Measurements from ENCODE around the gene FBXO30.

Gene FBXO30

GRCh38 chr6:145802141-145802540 is 12.5 kb downstream of the FBXO30 start:
- Histone ChIP-seq H3K27ac (ENCODE audit: insufficient read depth, low read depth, low read length, poor library complexity, severe bottlenecking) (no peak overlapping the region), H3K4me1 (ENCODE audit: control insufficient read depth, insufficient read depth, low read length) (no peaks in the 10 kb centered on the region), H3K27me3 (ENCODE audit: control insufficient read depth, insufficient read depth, low read length, poor library complexity, severe bottlenecking) (no peaks in the 10 kb centered on the region), H3K4me3 (ENCODE audit: insufficient read depth, low read depth, low read length) (no peak overlapping the region), H3K36me3 (ENCODE audit: control insufficient read depth, insufficient read depth, low read length) (peaks cover 20% of the 10 kb centered on the region), H3K9me3 (ENCODE audit: control insufficient read depth, low read length) (no peaks in the 10 kb centered on the region)
- 97 to 98% methylated on average over 5 of the region's 5 CpGs for WGBS, 2 experiments

- H3K4me3 ChIP-seq (ENCODE audit: insufficient read depth, low read depth, low read length), result no peak overlapping the region
- 92 to 93% methylated on average over 6 of the region's 6 CpGs for WGBS, 2 experiments
- no peaks in the 10 kb centered on the region for H3K27me3 ChIP-seq (ENCODE audit: control insufficient read depth, insufficient read depth, low read length, poor library complexity, severe bottlenecking)
- H3K36me3 ChIP-seq (ENCODE audit: control insufficient read depth, insufficient read depth, low read length), result peaks cover 18% of the 10 kb centered on the region
- no peaks in the 10 kb centered on the region for H3K9me3 ChIP-seq (ENCODE audit: control insufficient read depth, low read length)
- H3K4me1 ChIP-seq (ENCODE audit: control insufficient read depth, insufficient read depth, low read length), result no peaks in the 10 kb centered on the region
- no peak overlapping the region for H3K27ac ChIP-seq (ENCODE audit: insufficient read depth, low read depth, low read length, poor library complexity, severe bottlenecking)
Measured at GRCh38 chr6:145801021-145801420, 13.6 kb downstream of the FBXO30 start.

GRCh38 chr6:145798530-145798929 is 16.1 kb downstream of the FBXO30 start:
- H3K27me3 ChIP-seq (ENCODE audit: control insufficient read depth, insufficient read depth, low read length, poor library complexity, severe bottlenecking), result no peaks in the 10 kb centered on the region
- H3K27ac ChIP-seq (ENCODE audit: insufficient read depth, low read depth, low read length, poor library complexity, severe bottlenecking), result no peak overlapping the region
- no peaks in the 10 kb centered on the region for H3K4me1 ChIP-seq (ENCODE audit: control insufficient read depth, insufficient read depth, low read length)
- H3K9me3 ChIP-seq (ENCODE audit: control insufficient read depth, low read length), result no peaks in the 10 kb centered on the region
- no peaks in the 10 kb centered on the region for H3K36me3 ChIP-seq (ENCODE audit: control insufficient read depth, insufficient read depth, low read length)
- no peak overlapping the region for H3K4me3 ChIP-seq (ENCODE audit: insufficient read depth, low read depth, low read length)
- 64 to 67% methylated on average over 1 to 2 of the region's 2 CpGs for WGBS, 2 experiments

GRCh38 chr6:145789443-145789842 is 25.2 kb downstream of the FBXO30 start:
- Histone ChIP-seq H3K27me3 (ENCODE audit: control insufficient read depth, insufficient read depth, low read length, poor library complexity, severe bottlenecking) (no peaks in the 10 kb centered on the region), H3K9me3 (ENCODE audit: control insufficient read depth, low read length) (no peaks in the 10 kb centered on the region), H3K4me1 (ENCODE audit: control insufficient read depth, insufficient read depth, low read length) (no peaks in the 10 kb centered on the region), H3K27ac (ENCODE audit: insufficient read depth, low read depth, low read length, poor library complexity, severe bottlenecking) (no peak overlapping the region), H3K4me3 (ENCODE audit: insufficient read depth, low read depth, low read length) (no peak overlapping the region), H3K36me3 (ENCODE audit: control insufficient read depth, insufficient read depth, low read length) (peaks cover 3% of the 10 kb centered on the region)
- 91 to 92% methylated on average over 3 of the region's 3 CpGs for WGBS, 2 experiments

- H3K9me3 ChIP-seq (ENCODE audit: control insufficient read depth, low read length), result no peaks in the 10 kb centered on the region
- no peaks in the 10 kb centered on the region for H3K4me1 ChIP-seq (ENCODE audit: control insufficient read depth, insufficient read depth, low read length)
- no peak overlapping the region for H3K27ac ChIP-seq (ENCODE audit: insufficient read depth, low read depth, low read length, poor library complexity, severe bottlenecking)
- H3K27me3 ChIP-seq (ENCODE audit: control insufficient read depth, insufficient read depth, low read length, poor library complexity, severe bottlenecking), result no peaks in the 10 kb centered on the region
- H3K36me3 ChIP-seq (ENCODE audit: control insufficient read depth, insufficient read depth, low read length), result no peaks in the 10 kb centered on the region
- 93 to 94% methylated on average over 2 to 3 of the region's 3 CpGs for WGBS, 2 experiments
- no peak overlapping the region for H3K4me3 ChIP-seq (ENCODE audit: insufficient read depth, low read depth, low read length)
Measured at GRCh38 chr6:145787688-145788087, 26.9 kb downstream of the FBXO30 start.

GRCh38 chr6:145784683-145785082 is 29.9 kb downstream of the FBXO30 start:
- H3K27me3 ChIP-seq (ENCODE audit: control insufficient read depth, insufficient read depth, low read length, poor library complexity, severe bottlenecking), result no peaks in the 10 kb centered on the region
- no peaks in the 10 kb centered on the region for H3K9me3 ChIP-seq (ENCODE audit: control insufficient read depth, low read length)
- no peaks in the 10 kb centered on the region for H3K36me3 ChIP-seq (ENCODE audit: control insufficient read depth, insufficient read depth, low read length)
- no peak overlapping the region for H3K4me3 ChIP-seq (ENCODE audit: insufficient read depth, low read depth, low read length)
- H3K27ac ChIP-seq (ENCODE audit: insufficient read depth, low read depth, low read length, poor library complexity, severe bottlenecking), result no peak overlapping the region
- no peaks in the 10 kb centered on the region for H3K4me1 ChIP-seq (ENCODE audit: control insufficient read depth, insufficient read depth, low read length)
- WGBS, 2 experiments, result 93 to 95% methylated on average over 1 of the region's 1 CpG

GRCh38 chr6:145783796-145784195 is 30.8 kb downstream of the FBXO30 start:
- Histone ChIP-seq H3K27me3 (ENCODE audit: control insufficient read depth, insufficient read depth, low read length, poor library complexity, severe bottlenecking) (no peaks in the 10 kb centered on the region), H3K36me3 (ENCODE audit: control insufficient read depth, insufficient read depth, low read length) (no peaks in the 10 kb centered on the region), H3K27ac (ENCODE audit: insufficient read depth, low read depth, low read length, poor library complexity, severe bottlenecking) (no peak overlapping the region), H3K4me1 (ENCODE audit: control insufficient read depth, insufficient read depth, low read length) (no peaks in the 10 kb centered on the region), H3K9me3 (ENCODE audit: control insufficient read depth, low read length) (no peaks in the 10 kb centered on the region), H3K4me3 (ENCODE audit: insufficient read depth, low read depth, low read length) (no peak overlapping the region)
- WGBS, 2 experiments, result 97 to 98% methylated on average over 3 to 5 of the region's 5 CpGs

- Histone ChIP-seq H3K4me3 (ENCODE audit: insufficient read depth, low read depth, low read length) (no peak overlapping the region), H3K4me1 (ENCODE audit: control insufficient read depth, insufficient read depth, low read length) (no peaks in the 10 kb centered on the region), H3K27me3 (ENCODE audit: control insufficient read depth, insufficient read depth, low read length, poor library complexity, severe bottlenecking) (no peaks in the 10 kb centered on the region), H3K9me3 (ENCODE audit: control insufficient read depth, low read length) (no peaks in the 10 kb centered on the region), H3K27ac (ENCODE audit: insufficient read depth, low read depth, low read length, poor library complexity, severe bottlenecking) (no peak overlapping the region), H3K36me3 (ENCODE audit: control insufficient read depth, insufficient read depth, low read length) (no peaks in the 10 kb centered on the region)
- 69 to 100% methylated on average over 1 of the region's 1 CpG for WGBS, 2 experiments
Measured at GRCh38 chr6:145772846-145773245, 41.7 kb downstream of the FBXO30 start.

GRCh38 chr6:145765449-145765848 is 49.1 kb downstream of the FBXO30 start:
- Histone ChIP-seq H3K27ac (ENCODE audit: insufficient read depth, low read depth, low read length, poor library complexity, severe bottlenecking) (no peak overlapping the region), H3K4me1 (ENCODE audit: control insufficient read depth, insufficient read depth, low read length) (no peaks in the 10 kb centered on the region), H3K27me3 (ENCODE audit: control insufficient read depth, insufficient read depth, low read length, poor library complexity, severe bottlenecking) (no peaks in the 10 kb centered on the region), H3K9me3 (ENCODE audit: control insufficient read depth, low read length) (no peaks in the 10 kb centered on the region), H3K4me3 (ENCODE audit: insufficient read depth, low read depth, low read length) (no peak overlapping the region), H3K36me3 (ENCODE audit: control insufficient read depth, insufficient read depth, low read length) (no peaks in the 10 kb centered on the region)

- no peaks in the 10 kb centered on the region for H3K4me1 ChIP-seq (ENCODE audit: control insufficient read depth, insufficient read depth, low read length)
- no peaks in the 10 kb centered on the region for H3K9me3 ChIP-seq (ENCODE audit: control insufficient read depth, low read length)
- H3K4me3 ChIP-seq (ENCODE audit: insufficient read depth, low read depth, low read length), result no peak overlapping the region
- no peaks in the 10 kb centered on the region for H3K27me3 ChIP-seq (ENCODE audit: control insufficient read depth, insufficient read depth, low read length, poor library complexity, severe bottlenecking)
- no peaks in the 10 kb centered on the region for H3K36me3 ChIP-seq (ENCODE audit: control insufficient read depth, insufficient read depth, low read length)
- no peak overlapping the region for H3K27ac ChIP-seq (ENCODE audit: insufficient read depth, low read depth, low read length, poor library complexity, severe bottlenecking)
Measured at GRCh38 chr6:145763742-145764141, 50.9 kb downstream of the FBXO30 start.

- Histone ChIP-seq H3K36me3 (ENCODE audit: control insufficient read depth, insufficient read depth, low read length) (no peaks in the 10 kb centered on the region), H3K27me3 (ENCODE audit: control insufficient read depth, insufficient read depth, low read length, poor library complexity, severe bottlenecking) (no peaks in the 10 kb centered on the region), H3K27ac (ENCODE audit: insufficient read depth, low read depth, low read length, poor library complexity, severe bottlenecking) (no peak overlapping the region), H3K9me3 (ENCODE audit: control insufficient read depth, low read length) (no peaks in the 10 kb centered on the region), H3K4me1 (ENCODE audit: control insufficient read depth, insufficient read depth, low read length) (no peaks in the 10 kb centered on the region), H3K4me3 (ENCODE audit: insufficient read depth, low read depth, low read length) (no peak overlapping the region)
Measured at GRCh38 chr6:145761584-145761983, 53.0 kb downstream of the FBXO30 start.

Data from ectodermal cell (in vitro differentiated cells).